Common myeloid progenitor, CD34-positive (primary cell): ENCODE measurements around the gene BAIAP2.
A peak's percentile ranks its signal among the peaks of the same experiment; 100 is the strongest.
"Not testable (repeated sequence)": the region's sequence is repeated elsewhere in the genome, so short reads cannot be mapped to it uniquely, and the experiment has no call there.

Experiments used
- CTCF ChIA-PET: fragments of 350-600 bp; sonication (Branson Sonifier 250); formaldehyde crosslinking; loops from one replicate; lab custom pipeline; 2021; ENCODE audit warnings: antibody characterized with exemption; lab: Charles Lee
- POLR2A ChIA-PET: fragments of 350-600 bp; sonication (Branson Sonifier 250); formaldehyde crosslinking; loops from one replicate; lab custom pipeline; 2021; ENCODE audit warnings: antibody characterized with exemption; lab: Charles Lee
- DNase-seq, 3 donors: peaks; one replicate each; pipeline versions ENCODE4 v3.0.0 to v3.0.0-alpha.2; 2013
- H3K27ac ChIP-seq, 2 experiments: 1 replicate in 1 of 2; 2 replicates in 1 of 2; pipeline ENCODE4 v1.7.0; 2013; ENCODE audit warnings: inconsistent platforms in 2 of 2, low read length in 2 of 2, mild to moderate bottlenecking in 2 of 2, low read depth in 1 of 2, moderate library complexity in 1 of 2; ENCODE audit not compliant: severe bottlenecking in 2 of 2, insufficient read depth in 1 of 2, poor library complexity in 1 of 2
- H3K27me3 ChIP-seq, 5 experiments: replicated peaks in 2 of 5; 1 replicate in 3 of 5; 2 replicates in 2 of 5; pipeline versions ENCODE4 v1.6.1 to v1.7.0; 2013; ENCODE audit warnings: low read length in 4 of 5, mild to moderate bottlenecking in 2 of 5, moderate library complexity in 2 of 5, inconsistent platforms in 1 of 5; ENCODE audit not compliant: insufficient read depth in 5 of 5, control insufficient read depth in 4 of 5
- H3K36me3 ChIP-seq, 4 experiments: 1 replicate in 2 of 4; 2 replicates in 2 of 4; pipeline versions ENCODE4 v1.6.1 to v1.7.0; 2013; ENCODE audit warnings: low read length in 3 of 4, control low read depth in 1 of 4, mild to moderate bottlenecking in 1 of 4; ENCODE audit not compliant: control insufficient read depth in 4 of 4, insufficient read depth in 4 of 4
- H3K4me1 ChIP-seq, 4 experiments: 1 replicate in 3 of 4; 2 replicates in 1 of 4; pipeline versions ENCODE4 v1.6.1 to v1.7.1; 2013; ENCODE audit warnings: low read length in 3 of 4, mild to moderate bottlenecking in 3 of 4, control low read depth in 1 of 4, inconsistent platforms in 1 of 4, moderate library complexity in 1 of 4; ENCODE audit not compliant: control insufficient read depth in 4 of 4, insufficient read depth in 4 of 4; ENCODE audit errors: control extremely low read depth in 1 of 4
- H3K4me3 ChIP-seq, 7 experiments: 1 replicate in 4 of 7; 2 replicates in 3 of 7; pipeline versions ENCODE4 v1.5.1 to v1.7.0; 2013; ENCODE audit warnings: mild to moderate bottlenecking in 7 of 7, low read length in 6 of 7, moderate library complexity in 6 of 7, inconsistent platforms in 2 of 7, low read depth in 2 of 7, control low read depth in 1 of 7; ENCODE audit not compliant: insufficient read depth in 4 of 7, control insufficient read depth in 1 of 7; ENCODE audit errors: extremely low read depth in 1 of 7
- H3K9me3 ChIP-seq, 5 experiments: 1 replicate in 4 of 5; 2 replicates in 1 of 5; pipeline versions ENCODE4 v1.6.1 to v1.7.1; 2013; ENCODE audit warnings: low read length in 4 of 5, mild to moderate bottlenecking in 2 of 5, inconsistent platforms in 1 of 5, low read depth in 1 of 5, moderate library complexity in 1 of 5; ENCODE audit not compliant: control insufficient read depth in 4 of 5, insufficient read depth in 2 of 5; ENCODE audit errors: control extremely low read depth in 1 of 5
- WGBS: methylation state at CpG from one replicate; pipeline ENCODE4 v1.1.5; 2013; ENCODE audit not compliant: insufficient coverage; 5-methylcytosine and 5-hydroxymethylcytosine counted together

Gene BAIAP2

GRCh38 chr17:81029859-81030258 lies 5.1 kb upstream of the BAIAP2 start:
- H3K9me3 ChIP-seq: peaks cover 0 to 5% (median 0%) of the 10 kb centered on the region in 5 experiments
- POLR2A ChIA-PET: no interaction called here
- CTCF ChIA-PET: no interaction called here
- no peak overlapping the region for H3K27ac ChIP-seq
- peaks cover 2 to 15% (median 8%) of the 10 kb centered on the region in 4 experiments for H3K36me3 ChIP-seq
- no peak overlapping the region for H3K4me3 ChIP-seq
- H3K4me1 ChIP-seq: peaks cover 0 to 30% (median 25%) of the 10 kb centered on the region in 4 experiments
- WGBS: 99% methylated on average over 11 of the region's 11 CpGs
- no peak for DNase-seq
- peaks cover 0 to 29% (median 2%) of the 10 kb centered on the region in 5 experiments for H3K27me3 ChIP-seq

GRCh38 chr17:81030312-81030711 lies 4.6 kb upstream of the BAIAP2 start:
- DNase-seq, H3K4me3 ChIP-seq, H3K9me3 ChIP-seq, POLR2A ChIA-PET, CTCF ChIA-PET, H3K27ac ChIP-seq: not testable (repeated sequence)
- H3K4me1 ChIP-seq: peaks cover 0 to 31% (median 26%) of the 10 kb centered on the region in 4 experiments
- 97% methylated on average over 9 of the region's 9 CpGs for WGBS
- peaks cover 0 to 29% (median 2%) of the 10 kb centered on the region in 5 experiments for H3K27me3 ChIP-seq
- peaks cover 2 to 15% (median 8%) of the 10 kb centered on the region in 4 experiments for H3K36me3 ChIP-seq

GRCh38 chr17:81030741-81031565 lies 4.0 kb upstream of the BAIAP2 start:
- H3K4me3 ChIP-seq: no peak overlapping the region
- 82% methylated on average over 30 of the region's 32 CpGs for WGBS
- DNase-seq: no peak
- H3K27me3 ChIP-seq: peaks cover 0 to 32% (median 2%) of the 10 kb centered on the region in 5 experiments
- no peak overlapping the region for H3K27ac ChIP-seq
- ChIA-PET CTCF (no interaction called here), POLR2A (no interaction called here)
- peaks cover 2 to 15% (median 8%) of the 10 kb centered on the region in 4 experiments for H3K36me3 ChIP-seq
- H3K4me1 ChIP-seq: peaks cover 0 to 37% (median 31%) of the 10 kb centered on the region in 4 experiments
- peaks cover 0 to 5% (median 0%) of the 10 kb centered on the region in 5 experiments for H3K9me3 ChIP-seq

GRCh38 chr17:81031566-81032550 lies 3.1 kb upstream of the BAIAP2 start:
- peaks cover 0 to 44% (median 39%) of the 10 kb centered on the region in 4 experiments for H3K4me1 ChIP-seq
- WGBS: 90% methylated on average over 32 of the region's 41 CpGs
- peaks cover 0 to 32% (median 8%) of the 10 kb centered on the region in 5 experiments for H3K27me3 ChIP-seq
- peaks cover 0 to 4% (median 0%) of the 10 kb centered on the region in 5 experiments for H3K9me3 ChIP-seq
- H3K36me3 ChIP-seq: peaks cover 2 to 15% (median 8%) of the 10 kb centered on the region in 4 experiments
- no peak for DNase-seq
- no peak overlapping the region for H3K4me3 ChIP-seq
- ChIA-PET CTCF (interaction anchor here (0.8 to 2.6 kb wide), 5 partner anchors 9 to 70 kb away, joined by 3 to 10 read pairs (median 3); no protein-coding TSS in a partner anchor), POLR2A (no interaction called here)
- H3K27ac ChIP-seq: no peak overlapping the region

- Histone ChIP-seq H3K9me3 (no peaks in the 10 kb centered on the region), H3K4me3 (peak overlapping the region in 5 of 7 experiments; percentile 68 to 88 (median 80)), H3K27ac (no peak overlapping the region), H3K36me3 (peaks cover 2 to 21% (median 8%) of the 10 kb centered on the region in 4 experiments), H3K4me1 (peaks cover 0 to 43% (median 40%) of the 10 kb centered on the region in 4 experiments), H3K27me3 (peaks cover 0 to 32% (median 9%) of the 10 kb centered on the region in 5 experiments)
- no peak for DNase-seq
- WGBS: 87% methylated on average over 31 of the region's 34 CpGs
- ChIA-PET CTCF (interaction anchor here (0.9 to 2.6 kb wide), 6 partner anchors 7 to 69 kb away, joined by 3 to 10 read pairs (median 3); no protein-coding TSS in a partner anchor), POLR2A (no interaction called here)
Observed at GRCh38 chr17:81032641-81033480, 2.1 kb upstream of the BAIAP2 start.
